HT-29 (cell line): ENCODE measurements around the gene GPATCH4. TPM values are rescaled to one million over a fixed set of nuclear protein-coding genes. Genes with fewer than 3 reads are reported as not detected.
"Not testable (repeated sequence)": the region's sequence is repeated elsewhere in the genome, so short reads cannot be mapped to it uniquely, and the experiment has no call there.

ENCODE experiments used
- DNase-seq: peaks from one replicate; pipeline ENCODE4 v3.0.0-alpha.2; 2015; ENCODE audit warnings: low spot score
- total RNA-seq: library from RNA; depleted of rRNA; stranded (reverse); fragments of >200 nt; shearing (Covaris generic); gene quantifications from 2 replicates; pipeline ENCODE4 v1.2.3, GENCODE V29; 2014; rRNA removed

GPATCH4 gene
- total RNA-seq = 19.4 and 28.8 TPM in 2 replicates

GRCh38 chr1:156601122-156601830, at the start of gene GPATCH4:
GPATCH4 (minus strand) TSS chr1:156601479.
- DNase-seq = peak; percentile 80

- DNase-seq = no peak
Measured at GRCh38 chr1:156648951-156649350, 47.7 kb upstream of the GPATCH4 start.

- DNase-seq = no peak
Measured at GRCh38 chr1:156648496-156648895, 47.2 kb upstream of the GPATCH4 start.

GRCh38 chr1:156647351-156647750, 46.1 kb upstream of the GPATCH4 start:
- no peak for DNase-seq

- DNase-seq = no peak
Measured at GRCh38 chr1:156646738-156647211, 45.5 kb upstream of the GPATCH4 start.

GRCh38 chr1:156645666-156646065, 44.4 kb upstream of the GPATCH4 start:
- DNase-seq = no peak

- DNase-seq = no peak
Measured at GRCh38 chr1:156645056-156645455, 43.8 kb upstream of the GPATCH4 start.

- DNase-seq = no peak
Measured at GRCh38 chr1:156644640-156645039, 43.4 kb upstream of the GPATCH4 start.

- no peak for DNase-seq
Measured at GRCh38 chr1:156644146-156644545, 42.9 kb upstream of the GPATCH4 start.

GRCh38 chr1:156643778-156644092, 42.5 kb upstream of the GPATCH4 start:
- DNase-seq = no peak

- DNase-seq = no peak
Measured at GRCh38 chr1:156643049-156643777, 41.9 kb upstream of the GPATCH4 start.

- DNase-seq = no peak
Measured at GRCh38 chr1:156642265-156643048, 41.2 kb upstream of the GPATCH4 start.

GRCh38 chr1:156641761-156642264, 40.5 kb upstream of the GPATCH4 start, which contains the start of gene BCAN:
BCAN (plus strand) TSS chr1:156642117; CDS start chr1:156646055, 3,938 bp downstream.
- no peak for DNase-seq

- no peak for DNase-seq
Measured at GRCh38 chr1:156640842-156641706, 39.8 kb upstream of the GPATCH4 start.

- no peak for DNase-seq
Measured at GRCh38 chr1:156639601-156640101, 38.4 kb upstream of the GPATCH4 start.

- DNase-seq = no peak
Measured at GRCh38 chr1:156638189-156638985, 37.1 kb upstream of the GPATCH4 start.

GRCh38 chr1:156632355-156632754, 31.1 kb upstream of the GPATCH4 start:
- no peak for DNase-seq

GRCh38 chr1:156631152-156631551, 29.9 kb upstream of the GPATCH4 start:
- DNase-seq = not testable (repeated sequence)

- no peak for DNase-seq
Measured at GRCh38 chr1:156629823-156630449, 28.7 kb upstream of the GPATCH4 start.
